HCT116 (cell line): ENCODE data around the gene EHD4.

Source experiments
- CTCF ChIP-seq, 3 experiments: fragments of 200-600 bp in 1 of 3; sonication (generic) in 1 of 3; IDR thresholded peaks in 2 of 3; conservative IDR thresholded peaks in 1 of 3; 2 replicates each; pipeline ENCODE4 v1.5.1; 2012 to 2017; ENCODE audit warnings: low read depth in 2 of 3, low read length in 2 of 3, antibody characterized with exemption in 1 of 3, borderline replicate concordance in 1 of 3, control low read depth in 1 of 3, mild to moderate bottlenecking in 1 of 3, mixed read lengths in 1 of 3, mixed run types in 1 of 3, moderate library complexity in 1 of 3; ENCODE audit not compliant: insufficient read depth in 1 of 3
- REST ChIP-seq: IDR thresholded peaks from 2 replicates; pipeline ENCODE4 v1.6.1; 2012; ENCODE audit warnings: low read depth

GRCh38 chr15:41989573-41990242, 17.4 kb upstream of the EHD4 start:
- TF ChIP-seq REST (no peak), CTCF (IDR thresholded peaks at IDR 0.05 in 2 of 3, conservative IDR thresholded peaks at IDR 0.05 in 1 of 3; ENCODE audit: borderline replicate concordance in 1 of 3, insufficient read depth in 1 of 3, low read depth in 2 of 3, low read length in 2 of 3) (peak; percentile 95 to 98 (median 96))
